Stimulated activated naive CD4-positive, alpha-beta T cell treated with Interleukin-2 at 50 U/mL for 16 hours (primary cell): ENCODE data around the gene TRIM37.
"Not testable (repeated sequence)": the region's sequence is repeated elsewhere in the genome, so short reads cannot be mapped to it uniquely, and the experiment has no call there.

ENCODE experiments used
- DNase-seq: peaks from one replicate; lab custom pipeline; 2025; lab: John Stamatoyannopoulos, UW

Gene TRIM37

DNA sequence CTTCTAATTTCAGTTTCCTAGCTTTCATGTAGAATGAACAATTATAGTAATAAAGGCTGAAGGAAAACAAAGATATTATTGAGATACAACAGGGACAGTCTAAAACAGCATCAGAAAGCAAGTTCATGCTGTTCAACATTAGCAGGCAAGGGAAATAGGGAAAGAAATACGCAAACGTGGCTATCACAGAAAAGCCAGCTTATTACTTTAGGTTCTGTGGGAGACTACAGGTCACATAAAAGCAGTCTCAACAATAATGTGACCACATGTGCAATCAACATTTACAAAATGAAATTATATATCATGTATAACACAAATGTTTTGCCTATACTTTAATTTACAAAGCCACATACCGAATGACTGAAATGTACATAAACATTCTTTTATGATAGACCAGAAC is 4.9 kb upstream of the TRIM37 start:
- DNase-seq = no peak

DNA sequence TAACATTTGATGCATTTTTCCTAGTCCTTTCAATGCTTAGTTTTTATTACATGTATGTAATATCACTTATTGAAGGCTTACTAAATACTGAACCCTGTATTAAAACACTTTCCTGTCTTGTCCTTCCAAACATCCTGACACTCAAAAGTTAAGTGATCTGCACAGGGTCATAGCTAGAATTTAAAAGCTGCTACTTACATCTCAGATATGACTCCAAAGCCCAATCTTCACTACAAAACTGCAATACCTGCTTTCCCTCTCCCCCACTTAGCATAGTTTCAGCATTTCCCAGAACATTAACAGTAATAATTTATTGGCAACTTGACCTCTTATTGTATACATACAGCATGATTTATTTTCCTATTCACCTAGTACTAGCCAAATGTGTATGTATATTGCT is 4.3 kb upstream of the TRIM37 start:
- no peak for DNase-seq

DNA sequence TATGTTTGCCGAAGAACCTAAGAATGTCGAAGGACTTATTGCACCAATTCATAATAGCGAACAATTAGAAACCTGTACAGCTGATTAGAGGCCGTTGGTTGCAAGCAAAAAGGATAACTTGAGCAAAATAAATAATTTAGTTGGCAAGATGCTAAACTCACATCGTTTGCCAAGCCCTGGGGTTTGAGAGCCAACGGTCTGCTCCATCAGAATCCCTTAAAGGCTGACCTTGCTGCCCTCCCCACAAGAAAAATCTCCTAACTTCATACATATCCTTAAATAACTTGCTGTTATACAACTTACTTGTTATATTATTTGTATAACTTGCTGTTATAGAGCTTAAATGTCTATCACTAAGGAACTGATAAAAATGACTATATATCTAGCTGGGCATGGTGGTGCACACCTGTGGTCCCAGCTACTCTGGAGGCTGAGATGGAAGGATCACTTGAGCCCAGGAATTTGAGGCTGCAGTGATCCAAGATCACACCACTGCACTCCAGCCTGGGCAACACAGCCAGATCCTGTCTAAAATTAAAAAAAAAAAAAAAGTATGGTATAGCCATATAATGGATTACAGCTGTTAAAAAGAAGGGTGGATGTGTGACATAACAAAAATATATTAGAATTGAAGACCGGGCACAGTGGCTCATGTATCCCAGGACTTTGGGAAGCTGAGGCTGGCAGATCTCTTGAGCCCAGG is 1.9 kb upstream of the TRIM37 start:
- DNase-seq = no peak

DNA sequence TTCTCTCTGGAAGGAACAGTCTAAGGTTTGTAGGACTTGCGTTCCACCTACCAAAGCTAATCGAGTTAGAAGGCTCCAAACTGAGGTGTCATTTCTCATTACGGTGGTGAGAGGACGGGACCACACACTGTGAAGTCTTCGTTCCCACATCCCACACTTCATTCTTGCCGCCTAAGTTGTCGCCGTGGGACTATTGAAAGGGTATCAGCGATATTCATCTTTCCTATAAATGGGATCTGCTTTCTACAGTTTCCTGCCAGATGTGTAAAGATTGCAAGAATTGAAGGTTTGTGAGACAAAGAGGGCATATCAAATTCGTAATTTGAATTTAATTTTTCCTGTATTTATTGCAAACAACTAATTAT is 608 bp upstream of the TRIM37 start:
- DNase-seq = no peak

DNA sequence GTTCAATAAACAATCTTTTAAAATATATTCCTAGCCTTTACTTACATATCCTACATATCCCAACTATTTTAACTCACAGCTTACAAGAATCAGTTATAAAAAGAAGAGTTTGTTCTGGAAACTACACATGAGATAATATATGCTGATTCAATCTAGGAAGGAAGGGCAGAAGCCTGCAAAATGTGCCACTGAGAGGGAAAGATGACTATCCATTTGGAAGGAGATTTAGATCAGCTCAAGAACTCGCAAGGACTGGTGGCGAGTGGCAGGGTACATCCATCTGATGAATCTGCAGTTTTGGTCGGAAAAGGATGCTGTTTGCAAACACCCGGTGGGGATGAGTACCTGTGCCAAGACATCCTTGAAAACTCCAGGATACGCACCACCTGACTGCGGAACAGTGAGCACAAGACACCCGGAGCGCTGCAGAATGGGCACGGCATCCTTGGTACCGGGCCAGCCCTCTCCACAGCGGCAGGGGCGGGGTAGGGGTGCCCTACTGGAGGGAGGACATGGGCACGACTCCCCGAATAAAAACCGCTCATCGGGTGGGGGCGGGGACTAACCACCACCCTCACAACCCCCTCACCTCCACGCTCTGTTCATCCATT is 723 bp downstream of the TRIM37 start:
- peak; percentile 76 for DNase-seq

DNA sequence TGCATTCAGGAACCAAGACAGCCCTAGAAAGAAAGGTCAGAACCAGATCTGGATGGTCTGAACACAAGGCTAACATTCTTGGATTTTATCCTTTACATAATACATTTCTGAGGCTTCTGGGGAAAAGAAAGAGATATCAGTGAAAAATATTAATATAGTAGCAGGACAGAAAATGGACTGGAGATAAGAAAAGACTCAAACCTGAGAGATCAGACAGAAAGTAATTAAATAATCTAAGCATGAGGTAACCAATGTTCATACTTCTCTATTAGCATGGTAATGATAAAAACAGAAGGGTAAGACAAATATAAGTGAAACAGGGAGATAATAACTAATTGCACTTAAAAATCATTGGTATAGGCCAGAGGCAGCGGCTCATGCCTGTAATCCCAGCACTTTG is 5.5 kb downstream of the TRIM37 start:
- no peak for DNase-seq

DNA sequence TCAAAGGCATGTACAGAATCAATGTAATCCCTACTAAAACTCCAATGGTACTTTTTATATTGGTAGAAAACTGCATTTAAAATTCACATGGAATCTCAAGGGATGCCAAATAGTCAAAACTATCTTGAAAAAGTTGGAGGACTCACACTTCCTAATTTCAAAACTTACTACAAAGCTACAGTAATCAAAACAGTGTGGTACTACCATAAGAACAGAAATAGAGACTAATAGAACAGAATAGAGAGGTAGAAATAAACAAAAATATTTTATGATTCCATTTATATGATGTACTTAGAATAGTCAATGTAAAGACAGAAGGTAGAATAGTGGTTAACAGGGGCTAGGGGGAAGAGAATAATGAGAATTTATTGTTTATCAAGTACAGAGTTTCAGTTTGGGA is 8.8 kb downstream of the TRIM37 start:
- DNase-seq = no peak

DNA sequence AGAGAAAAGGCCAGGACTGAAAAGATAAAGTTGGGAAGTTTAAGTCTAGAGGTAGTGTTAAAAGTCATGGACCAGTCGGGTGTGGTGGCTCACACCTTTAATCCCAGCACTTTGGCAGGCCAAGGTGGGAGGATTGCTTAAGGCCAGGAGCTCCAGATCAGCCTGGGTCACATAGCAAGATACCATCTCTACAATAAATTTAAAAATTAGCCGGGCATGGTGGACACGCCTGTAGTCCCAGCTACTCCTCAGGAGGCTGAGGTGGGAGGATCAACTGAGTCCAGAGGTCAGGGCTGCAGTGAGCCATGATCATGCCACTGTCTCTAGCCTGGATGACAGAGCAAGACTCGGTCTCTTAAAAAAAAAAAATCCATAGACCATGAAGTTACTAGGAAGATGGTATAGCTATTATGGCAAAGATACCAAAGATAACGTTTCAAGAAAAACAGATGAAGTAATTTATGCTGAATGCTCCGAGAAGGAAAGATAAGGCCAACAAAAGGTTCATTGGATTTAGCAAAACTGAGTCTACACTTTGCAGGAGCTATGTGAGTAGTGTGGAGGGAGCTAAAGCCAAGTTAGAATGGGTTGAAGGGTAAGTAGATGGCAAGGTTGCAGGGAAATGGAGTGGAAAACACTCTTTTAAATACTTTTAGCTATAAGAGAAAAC is 11.7 kb downstream of the TRIM37 start:
- no peak for DNase-seq

DNA sequence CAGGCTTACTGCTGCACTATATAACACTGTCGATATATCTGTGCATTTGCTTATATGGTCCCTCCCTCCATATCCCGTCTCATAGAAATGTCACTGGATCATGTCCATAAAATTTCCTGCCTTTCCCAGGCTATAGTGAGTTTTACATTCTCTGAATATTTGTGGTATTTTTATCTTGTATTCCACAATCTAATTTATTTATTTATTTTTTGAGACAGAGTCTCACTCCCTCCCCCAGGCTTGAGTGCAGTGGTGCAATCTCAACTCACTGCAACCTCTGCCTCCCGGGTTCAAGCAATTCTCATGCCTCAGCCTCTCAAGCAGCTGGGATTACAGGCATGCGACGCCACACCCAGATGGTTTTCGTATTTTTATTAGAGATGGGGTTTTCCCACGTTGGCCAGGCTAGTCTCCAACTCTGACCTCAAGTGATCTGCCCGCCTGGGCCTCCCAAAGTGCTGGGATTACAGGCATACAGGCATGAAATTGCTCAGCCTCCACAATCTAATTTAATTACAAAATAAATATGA is 12.9 kb downstream of the TRIM37 start:
- no peak for DNase-seq

DNA sequence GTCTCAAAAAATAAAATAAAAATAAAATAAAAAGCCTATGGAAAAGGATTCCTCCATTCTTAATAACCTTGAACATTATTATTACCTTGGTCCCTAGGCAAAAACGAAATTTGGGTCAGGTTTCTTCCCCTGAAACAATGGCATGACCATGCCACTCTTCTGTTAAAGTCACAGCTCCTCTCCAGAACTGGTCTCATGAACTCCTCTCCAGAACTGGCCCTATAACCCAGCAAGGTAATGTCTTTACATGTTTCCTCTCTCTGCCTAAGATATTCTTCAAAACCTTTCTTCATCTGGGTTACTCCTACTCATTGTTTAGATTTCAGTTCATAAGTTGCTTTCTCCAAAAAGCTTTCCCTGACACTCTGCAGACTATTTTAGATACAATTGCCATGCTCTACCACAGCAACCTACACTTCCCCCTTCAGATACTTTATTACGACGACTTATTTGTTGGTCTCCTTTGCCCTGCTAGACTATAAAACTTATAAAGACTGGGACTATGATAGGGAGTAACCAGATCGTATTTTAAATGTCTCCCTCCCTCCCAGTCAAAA is 13.5 kb downstream of the TRIM37 start:
- DNase-seq = no peak

DNA sequence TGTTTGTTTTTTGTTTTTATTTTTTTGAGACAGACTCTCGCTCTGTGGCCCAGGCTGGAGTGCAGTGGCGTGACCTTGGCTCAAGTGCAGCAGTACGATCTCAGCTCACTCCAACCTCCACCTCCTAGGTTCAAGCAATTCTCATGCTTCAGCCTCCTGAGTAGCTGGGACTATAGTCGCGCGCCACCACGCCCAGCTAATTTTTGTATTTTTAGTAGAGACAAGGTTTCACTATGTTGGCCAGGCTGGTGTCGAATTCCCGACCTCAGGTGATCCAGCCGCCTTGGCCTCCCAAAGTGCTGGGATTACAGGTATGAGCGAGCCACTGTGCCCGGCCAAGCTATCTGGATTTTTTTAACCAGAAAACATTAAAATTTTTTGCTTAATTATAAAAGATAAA is 16.1 kb downstream of the TRIM37 start:
- not testable (repeated sequence) for DNase-seq

DNA sequence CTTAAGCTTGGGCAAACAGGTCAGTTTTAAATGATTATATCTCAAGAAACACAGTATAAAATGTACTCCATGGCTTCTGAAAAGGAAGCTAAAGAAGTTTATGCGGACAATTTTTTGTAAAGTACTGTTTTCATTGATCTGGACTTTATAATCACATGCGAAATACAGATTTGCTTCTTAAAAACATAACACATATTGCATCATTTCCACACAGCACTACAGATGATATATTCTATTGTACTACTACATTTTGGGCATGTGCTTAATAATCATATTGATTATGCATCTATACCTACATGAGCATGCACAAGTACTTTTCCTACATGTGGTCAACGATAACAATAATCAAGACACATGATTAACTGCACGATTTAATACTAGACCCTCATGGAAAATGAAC is 22.5 kb downstream of the TRIM37 start:
- DNase-seq = no peak

DNA sequence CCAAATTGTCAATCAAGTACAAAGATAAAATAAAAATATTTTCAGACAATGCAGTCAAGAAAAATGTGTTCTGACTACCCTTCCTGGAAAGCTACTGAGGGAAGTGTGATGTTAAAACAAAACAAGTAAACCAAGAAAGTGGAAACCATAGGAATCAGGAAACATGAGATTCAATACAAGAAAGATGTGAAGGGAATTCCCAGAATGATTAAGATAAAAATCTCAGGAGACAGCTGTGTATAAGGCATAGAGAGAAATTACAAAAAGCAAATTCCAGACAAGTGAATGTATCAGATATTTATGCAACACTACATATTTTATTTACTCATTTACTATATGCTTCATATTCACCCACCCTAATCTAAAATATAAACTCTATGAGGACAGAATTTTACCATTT is 32.2 kb downstream of the TRIM37 start:
- no peak for DNase-seq

DNA sequence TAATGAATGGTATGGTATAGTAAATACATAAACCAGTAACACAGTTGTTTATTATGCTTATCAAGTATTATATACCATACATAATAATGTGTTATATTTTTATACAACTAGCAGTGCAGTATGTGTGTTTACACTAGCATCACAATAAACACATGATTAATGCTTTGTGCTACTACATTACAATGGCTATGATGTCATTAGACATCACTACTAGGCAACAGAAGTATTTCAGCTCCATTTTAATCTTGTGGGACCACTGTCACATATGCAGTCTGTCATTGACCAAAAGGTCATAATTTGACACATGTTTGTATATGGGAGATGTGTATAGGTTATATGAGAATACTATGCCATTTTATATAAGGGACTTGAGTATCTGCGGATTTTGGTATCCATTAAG is 32.7 kb downstream of the TRIM37 start:
- no peak for DNase-seq

DNA sequence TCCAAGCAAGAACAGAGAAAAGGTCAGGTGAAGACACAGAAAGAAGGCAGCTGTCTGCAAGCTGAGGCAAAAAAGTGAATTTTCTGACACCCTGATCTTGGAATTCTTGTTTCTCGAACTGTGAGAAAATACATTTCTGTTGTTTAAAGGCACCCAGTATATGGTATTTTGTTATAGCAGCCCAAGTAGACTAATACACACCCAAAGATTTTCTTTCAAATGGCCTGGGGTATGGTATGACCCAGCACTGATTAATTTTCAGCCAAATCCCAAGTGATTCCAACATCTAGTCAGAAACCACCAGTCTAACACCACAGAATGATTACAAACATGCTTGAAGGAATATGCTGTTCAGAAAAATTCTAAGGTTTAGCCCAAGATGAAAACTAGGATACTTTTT is 36.8 kb downstream of the TRIM37 start:
- no peak for DNase-seq

DNA sequence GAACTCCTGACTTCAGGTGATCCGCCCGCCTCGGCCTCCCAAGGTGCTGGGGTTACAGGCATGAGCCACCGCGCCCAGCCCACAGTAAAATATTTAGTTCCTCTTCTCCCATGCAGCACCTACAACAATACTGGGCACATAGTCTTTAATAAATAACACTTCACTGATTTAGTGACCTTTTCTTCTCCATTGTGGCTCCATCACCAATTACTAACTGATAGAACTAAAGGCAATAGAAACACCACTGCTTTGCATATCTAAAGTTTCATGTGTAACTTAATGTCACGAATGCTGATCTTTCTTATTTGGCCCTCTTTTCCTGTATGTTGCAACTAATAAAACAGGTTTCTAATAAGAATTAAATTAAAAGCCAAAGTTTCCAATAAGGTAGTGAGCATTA is 38.9 kb downstream of the TRIM37 start:
- DNase-seq = no peak

DNA sequence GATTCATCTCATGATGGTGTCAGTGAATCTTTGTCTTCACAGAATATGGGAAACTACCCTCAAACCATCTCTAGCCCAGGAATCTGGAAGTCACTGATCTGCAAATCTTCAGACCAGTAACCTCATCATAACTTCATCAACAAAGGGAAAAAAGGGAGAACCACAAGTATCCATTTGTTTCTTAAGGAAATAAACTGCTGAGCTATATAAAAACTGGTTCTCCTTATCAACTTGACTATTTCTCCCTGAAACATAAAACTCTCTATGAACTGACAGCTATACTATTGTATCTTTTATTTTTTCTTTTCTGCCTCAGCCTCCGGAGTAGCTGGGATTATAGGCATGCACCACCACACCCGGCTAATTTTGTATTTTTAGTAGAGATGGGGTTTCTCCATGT is 39.3 kb downstream of the TRIM37 start:
- no peak for DNase-seq

DNA sequence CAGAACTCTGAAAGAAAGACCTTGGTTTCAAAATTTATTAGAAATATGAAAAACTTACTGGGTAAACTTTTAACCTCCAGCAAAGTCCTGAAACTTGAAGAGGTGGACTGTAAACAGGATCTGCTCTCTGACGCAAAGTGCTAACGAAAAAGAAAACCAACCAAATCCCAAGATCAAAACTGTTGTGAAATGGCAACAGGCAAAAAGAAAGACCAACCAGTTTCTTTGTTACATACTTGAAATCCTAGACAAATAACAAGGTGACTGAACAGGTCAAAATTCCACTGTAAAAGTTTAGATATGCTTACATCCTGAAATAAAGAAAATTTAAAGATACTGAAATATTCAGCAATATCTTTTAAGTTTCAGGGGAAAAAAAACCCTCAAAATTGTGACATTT is 44.2 kb downstream of the TRIM37 start:
- DNase-seq = no peak

DNA sequence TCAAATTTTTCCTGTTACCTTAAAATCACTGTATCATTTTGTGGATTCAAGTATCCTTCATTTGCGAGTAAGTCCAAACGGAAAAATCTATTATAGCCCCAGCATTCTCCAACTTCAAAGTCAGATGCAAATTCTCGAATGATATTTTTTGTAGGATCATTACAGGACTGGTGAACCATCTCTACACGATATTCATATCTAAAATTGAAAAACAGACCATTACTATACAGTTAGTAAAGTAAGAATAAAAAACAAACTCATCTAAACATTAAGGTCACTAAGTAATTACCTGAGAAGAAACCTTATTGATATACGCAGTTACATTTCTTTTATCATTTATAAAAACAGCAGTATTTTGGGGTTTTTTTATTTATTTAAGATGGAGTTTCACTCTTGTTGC is 49.8 kb downstream of the TRIM37 start:
- DNase-seq = no peak

DNA sequence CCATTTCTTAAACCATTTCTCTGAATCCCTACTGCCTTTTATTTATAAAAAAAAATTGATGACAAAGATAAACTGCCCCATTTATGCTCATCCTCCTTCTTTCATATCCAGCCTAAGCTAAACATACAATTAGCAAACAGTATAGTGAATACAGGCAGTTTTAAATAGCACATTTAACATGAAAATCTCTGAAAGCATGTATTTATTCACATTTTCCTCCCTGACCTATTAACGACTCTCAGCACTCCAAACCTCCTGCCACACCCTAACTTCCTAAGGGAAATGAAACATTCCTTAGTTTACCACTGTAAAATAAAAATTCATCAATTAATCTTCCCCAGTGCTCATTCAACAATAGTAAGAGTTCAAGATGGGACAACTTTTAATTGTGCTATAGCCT is 56.9 kb downstream of the TRIM37 start:
- DNase-seq = no peak

DNA sequence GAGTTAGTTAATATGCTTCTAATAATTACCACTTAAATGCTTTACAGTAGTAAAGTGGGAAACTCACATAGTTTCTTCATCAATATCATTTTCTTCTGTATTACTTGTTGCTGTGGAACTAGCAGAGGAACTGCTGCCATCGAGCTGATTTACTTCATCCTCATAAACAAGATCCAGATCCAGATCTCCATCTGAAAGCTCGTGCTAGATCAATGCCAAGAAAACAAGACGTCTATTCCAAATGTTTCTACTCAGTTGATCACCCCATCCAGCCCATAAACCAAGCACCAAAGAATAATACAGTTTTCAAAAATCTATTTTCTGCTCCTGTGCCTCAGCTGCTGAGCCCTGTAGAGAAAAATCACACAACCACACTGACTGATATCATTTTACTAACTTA is 59.1 kb downstream of the TRIM37 start:
- no peak for DNase-seq

DNA sequence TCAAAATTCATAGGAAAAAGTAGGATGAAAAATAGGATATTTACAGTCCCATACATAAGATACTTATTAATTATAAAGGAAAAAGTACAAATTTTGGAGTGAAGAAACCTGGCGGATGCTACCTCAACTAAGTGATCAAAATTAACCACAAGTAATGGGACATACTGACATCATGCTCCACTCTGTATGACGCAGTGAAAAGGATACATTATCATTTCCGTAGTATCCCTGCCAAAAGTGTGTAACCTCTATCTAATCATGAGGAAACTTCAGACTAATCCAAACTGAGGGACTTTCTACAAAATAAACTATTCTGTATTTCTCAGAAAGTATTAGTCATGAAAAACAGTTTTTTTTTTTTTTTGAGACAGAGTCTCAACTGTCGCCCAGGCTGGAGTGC is 60.5 kb downstream of the TRIM37 start:
- DNase-seq = no peak

DNA sequence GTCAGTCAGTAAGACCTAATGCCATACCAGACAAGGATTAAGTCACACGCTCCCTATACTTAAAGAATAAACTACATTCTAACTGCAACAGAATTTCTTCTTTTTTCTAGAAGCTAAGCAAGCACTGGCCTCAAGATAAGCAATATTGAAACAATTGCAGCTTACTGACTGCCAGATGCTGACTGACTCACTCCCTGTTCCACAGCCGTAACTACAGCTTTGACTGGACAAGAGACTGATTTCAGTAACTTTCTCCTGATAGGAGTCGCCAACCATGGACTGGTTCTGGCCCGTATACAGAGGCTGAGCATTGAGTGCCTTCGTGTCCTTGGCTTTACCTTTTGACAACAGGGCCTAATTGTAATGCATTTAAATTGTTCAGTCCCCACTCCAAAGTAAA is 67.9 kb downstream of the TRIM37 start:
- no peak for DNase-seq
